Measurements from ENCODE around the gene DNM1. TPM values are rescaled to one million over a fixed set of nuclear protein-coding genes. Genes with fewer than 3 reads are reported as not detected.

The DNM1 gene
- total and polyA plus RNA-seq, 12 donors = 2.1 to 13.7 (median 3.9) TPM

DNA sequence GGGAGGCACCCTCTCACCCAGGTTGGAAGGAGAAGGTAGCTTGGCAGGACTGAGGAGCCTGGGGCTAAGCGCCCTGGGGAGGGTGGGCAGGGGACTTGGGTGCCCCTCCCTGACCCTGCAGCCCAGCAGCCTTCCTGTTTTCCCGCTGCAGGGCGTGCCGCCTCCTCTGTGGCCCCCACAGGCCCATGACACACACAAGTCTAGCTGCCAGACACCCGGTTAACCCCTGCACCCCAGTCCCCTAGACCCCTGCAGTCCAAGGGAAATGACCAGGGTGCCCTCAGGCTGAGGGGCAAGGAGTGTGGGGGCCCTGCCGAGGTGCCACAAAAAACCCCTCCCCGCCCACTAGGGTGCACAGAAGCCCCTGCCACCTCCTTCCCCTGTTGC lies 39.6 kb downstream of the DNM1 start:
- peak in 1 of 2 donors; percentile 58 for DNase-seq
- Histone ChIP-seq H3K4me1 (peaks cover 7 to 38% (median 18%) of the 10 kb centered on the region in 9 donors), H3K27ac (peak overlapping the region in 9 of 10 donors; percentile 59 to 86 (median 73)), H3K4me3 (peak overlapping the region in 2 of 10 donors; percentile 16 to 54), H3K27me3 (no peaks in the 10 kb centered on the region), H3K9me3 (no peaks in the 10 kb centered on the region), H3K36me3 (peaks cover 0 to 4% (median 0%) of the 10 kb centered on the region in 9 donors)
- WGBS, 2 donors = 48 to 67% methylated on average over 7 of the region's 7 CpGs
- intact Hi-C loops (cut with DNase I) = loop anchor here in 1 of 10 donors (2.0 kb wide), 1 partner anchor 40 kb away; the partner anchor contains the start of gene DNM1
- ATAC-seq = peak; percentile 15 to 47 (median 36)
- TF ChIP-seq, protein P1, sequence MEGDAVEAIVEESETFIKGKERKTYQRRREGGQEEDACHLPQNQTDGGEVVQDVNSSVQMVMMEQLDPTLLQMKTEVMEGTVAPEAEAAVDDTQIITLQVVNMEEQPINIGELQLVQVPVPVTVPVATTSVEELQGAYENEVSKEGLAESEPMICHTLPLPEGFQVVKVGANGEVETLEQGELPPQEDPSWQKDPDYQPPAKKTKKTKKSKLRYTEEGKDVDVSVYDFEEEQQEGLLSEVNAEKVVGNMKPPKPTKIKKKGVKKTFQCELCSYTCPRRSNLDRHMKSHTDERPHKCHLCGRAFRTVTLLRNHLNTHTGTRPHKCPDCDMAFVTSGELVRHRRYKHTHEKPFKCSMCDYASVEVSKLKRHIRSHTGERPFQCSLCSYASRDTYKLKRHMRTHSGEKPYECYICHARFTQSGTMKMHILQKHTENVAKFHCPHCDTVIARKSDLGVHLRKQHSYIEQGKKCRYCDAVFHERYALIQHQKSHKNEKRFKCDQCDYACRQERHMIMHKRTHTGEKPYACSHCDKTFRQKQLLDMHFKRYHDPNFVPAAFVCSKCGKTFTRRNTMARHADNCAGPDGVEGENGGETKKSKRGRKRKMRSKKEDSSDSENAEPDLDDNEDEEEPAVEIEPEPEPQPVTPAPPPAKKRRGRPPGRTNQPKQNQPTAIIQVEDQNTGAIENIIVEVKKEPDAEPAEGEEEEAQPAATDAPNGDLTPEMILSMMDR (IDR thresholded peaks at IDR 0.05) = no peak

DNA sequence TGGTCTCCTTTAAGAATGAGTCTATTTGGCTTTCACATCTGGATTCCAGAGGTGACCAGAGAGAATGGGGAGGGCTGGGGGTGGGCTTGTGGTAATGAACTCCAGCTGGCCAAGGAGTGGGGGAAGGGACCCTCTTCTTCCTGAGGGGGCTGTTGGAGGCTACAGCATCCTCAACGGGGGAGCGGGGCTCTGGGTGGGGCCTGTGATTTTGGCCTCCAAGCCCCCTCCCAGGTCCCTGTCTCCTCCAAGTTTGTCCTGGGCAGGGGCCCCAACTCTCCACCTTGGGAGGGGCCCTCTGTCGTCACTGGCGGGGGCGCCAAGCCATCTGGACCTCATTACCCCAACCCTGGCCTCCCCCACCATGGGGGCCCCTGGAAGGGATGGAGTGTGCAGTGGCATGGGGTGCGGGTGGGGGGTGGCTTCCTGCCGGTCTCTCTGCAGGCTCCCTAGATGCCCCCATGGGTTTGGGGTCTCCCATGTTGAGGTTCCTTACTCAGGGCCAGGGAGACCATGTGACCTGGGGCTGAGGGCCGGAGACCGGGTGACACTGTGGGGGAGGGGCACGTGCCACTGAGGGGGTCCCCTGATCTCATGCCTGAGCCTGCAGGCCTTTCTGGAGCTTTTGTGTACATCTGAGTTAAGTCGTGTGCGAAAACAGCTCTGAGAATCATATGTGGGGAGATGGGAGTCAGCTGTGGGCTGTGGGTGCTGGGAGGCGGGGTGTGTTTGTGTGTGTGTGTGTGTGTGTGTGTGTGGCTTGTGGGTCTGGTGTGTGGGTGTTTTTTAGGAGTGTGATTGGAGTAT lies 40.2 kb downstream of the DNM1 start:
- DNase-seq = peak; percentile 48 to 52
- Histone ChIP-seq H3K36me3 (peaks cover 0 to 4% (median 0%) of the 10 kb centered on the region in 9 donors), H3K4me1 (peaks cover 7 to 38% (median 18%) of the 10 kb centered on the region in 9 donors), H3K27ac (peak overlapping the region in 9 of 10 donors; percentile 59 to 86 (median 73)), H3K4me3 (peak overlapping the region in 4 of 10 donors; percentile 14 to 54 (median 34)), H3K9me3 (no peaks in the 10 kb centered on the region), H3K27me3 (no peaks in the 10 kb centered on the region)
- WGBS, 2 donors = 61 to 70% methylated on average over 13 of the region's 13 CpGs
- TF ChIP-seq, protein P1 (IDR thresholded peaks at IDR 0.05) = no peak
- intact Hi-C loops (cut with DNase I) = loop anchor here in 1 of 10 donors (2.0 kb wide), 1 partner anchor 41 kb away; the partner anchor contains the start of gene DNM1
- peak; percentile 13 to 42 (median 20) for ATAC-seq

DNA sequence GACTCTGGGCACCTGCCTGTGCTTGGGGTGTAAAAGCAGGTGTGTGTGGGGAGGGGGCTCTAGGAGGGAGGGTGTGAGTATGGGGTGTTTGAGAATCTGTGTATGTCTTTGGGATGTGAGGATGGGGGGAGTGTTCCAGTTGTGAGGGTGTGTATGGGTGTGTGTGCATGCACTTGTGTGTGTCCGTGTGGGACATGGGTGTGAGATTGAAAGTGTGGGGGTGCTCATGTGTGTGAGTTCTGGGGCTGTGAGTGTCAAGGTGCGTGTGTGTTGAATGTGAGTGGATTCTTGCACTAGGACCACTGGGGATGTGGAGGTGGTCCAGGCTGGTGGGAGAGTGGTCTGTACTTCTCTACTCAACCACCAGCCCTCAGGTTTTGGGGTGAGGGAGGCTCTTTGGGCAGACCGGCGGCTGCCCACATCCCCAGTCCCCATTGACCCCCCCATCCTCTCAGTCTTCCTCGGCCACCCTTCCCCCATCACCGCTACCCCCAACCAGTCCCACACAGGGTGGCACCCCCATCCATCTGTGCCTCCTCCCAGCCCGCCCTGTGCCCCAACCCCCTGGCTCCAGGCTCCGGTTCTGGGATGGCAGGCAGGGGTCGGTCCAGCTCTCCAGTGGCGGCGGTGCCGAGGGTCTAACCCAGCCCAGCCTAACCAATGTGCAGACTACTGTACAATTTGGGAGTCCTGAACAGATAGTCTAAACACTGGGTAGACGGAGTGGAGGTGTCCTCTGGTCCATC lies 41.1 kb downstream of the DNM1 start:
- Histone ChIP-seq H3K27me3 (no peaks in the 10 kb centered on the region), H3K9me3 (no peaks in the 10 kb centered on the region), H3K36me3 (peaks cover 0 to 4% (median 0%) of the 10 kb centered on the region in 9 donors), H3K4me1 (peaks cover 7 to 38% (median 18%) of the 10 kb centered on the region in 9 donors), H3K4me3 (peak overlapping the region in 9 of 10 donors; percentile 6 to 54 (median 47)), H3K27ac (peak overlapping the region; percentile 34 to 86 (median 74))
- ATAC-seq (peak in 5 of 8 donors; percentile 1 to 16 (median 9)), DNase-seq (peak in 1 of 2 donors; percentile 35)
- intact Hi-C loops (cut with DNase I) = no loop called here
- WGBS, 2 donors = 54 to 63% methylated on average over 13 of the region's 13 CpGs
- TF ChIP-seq, protein P1 (IDR thresholded peaks at IDR 0.05) = no peak

DNA sequence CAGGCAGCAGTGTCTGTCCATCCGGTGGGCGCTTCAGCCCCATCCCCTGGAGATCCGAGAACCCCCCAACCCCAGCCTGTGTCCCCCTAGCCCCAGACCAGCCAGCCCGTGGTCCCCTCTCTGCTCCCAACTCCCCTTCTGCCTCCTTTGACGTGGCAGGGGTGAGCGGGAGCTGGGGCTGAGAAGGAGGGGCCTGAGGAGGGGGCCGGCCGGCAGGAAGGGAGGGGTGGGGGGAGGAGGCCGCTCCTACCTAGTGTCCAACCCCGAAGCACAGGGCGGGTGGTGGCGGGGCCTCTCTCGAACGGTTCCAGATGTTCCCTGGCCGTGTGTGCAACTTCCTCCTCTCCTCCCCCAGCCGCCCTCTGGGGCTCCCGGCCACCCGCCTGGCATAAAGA lies 41.7 kb downstream of the DNM1 start:
- no peaks in the 10 kb centered on the region for H3K9me3 ChIP-seq
- DNase-seq (peak; percentile 79 to 82), ATAC-seq (peak; percentile 75 to 83 (median 80))
- TF ChIP-seq, protein P1 (IDR thresholded peaks at IDR 0.05) = no peak
- intact Hi-C loops (cut with DNase I) = no loop called here
- H3K4me3 ChIP-seq = peak overlapping the region in 9 of 10 donors; percentile 6 to 54 (median 47)
- WGBS, 2 donors = 10 to 20% methylated on average over 15 to 18 of the region's 18 CpGs
- H3K4me1 ChIP-seq = peaks cover 7 to 38% (median 18%) of the 10 kb centered on the region in 9 donors
- peaks cover 0 to under 1% (median 0%) of the 10 kb centered on the region in 7 donors for H3K27me3 ChIP-seq
- peaks cover 0 to 4% (median 0%) of the 10 kb centered on the region in 9 donors for H3K36me3 ChIP-seq
- H3K27ac ChIP-seq = peak overlapping the region; percentile 34 to 86 (median 71)

Measured in heart right ventricle (tissue), 16 donors.